ENCODE data around the gene PPP1CA.
"Not testable (repeated sequence)": the region's sequence is repeated elsewhere in the genome, so short reads cannot be mapped to it uniquely, and the experiment has no call there.

PPP1CA gene

GRCh38 chr11:67428052-67429001, 26.7 kb upstream of the PPP1CA start, which contains the start of gene RPS6KB2:
Gene RPS6KB2, plus strand, starts transcription at chr11:67428494. Its CDS starts 52 bp downstream, at chr11:67428546.
- ATAC-seq (ENCODE audit: low read depth): peak; percentile 91
- no peaks in the 10 kb centered on the region for H3K27me3 Mint-ChIP-seq
- H3K4me3 Mint-ChIP-seq: peak within 1 kb of the TSS; percentile 97
- peak within 1 kb of the TSS; percentile 95 for H3K27ac Mint-ChIP-seq
- peaks cover 21% of the 10 kb centered on the region for H3K4me1 Mint-ChIP-seq
- peaks cover 7% of the 10 kb centered on the region for H3K36me3 Mint-ChIP-seq
- DNase-seq (ENCODE audit: low spot score in 2 of 2): peak; percentile 98 to 100
- H3K9me3 Mint-ChIP-seq: no peaks in the 10 kb centered on the region

- ATAC-seq (ENCODE audit: low read depth); H3K27me3 Mint-ChIP-seq; DNase-seq (ENCODE audit: low spot score in 2 of 2); H3K27ac Mint-ChIP-seq; H3K36me3 Mint-ChIP-seq; H3K9me3 Mint-ChIP-seq: not testable (repeated sequence)
- Mint-ChIP-seq H3K4me3 (peak overlapping the region; percentile 97), H3K4me1 (peaks cover 22% of the 10 kb centered on the region)
These were observed 25.8 kb upstream of the PPP1CA start for GRCh38 chr11:67427364-67427859.

- peaks cover 1% of the 10 kb centered on the region for H3K36me3 Mint-ChIP-seq
- H3K27ac Mint-ChIP-seq: no peak overlapping the region
- ATAC-seq (ENCODE audit: low read depth) (no peak), DNase-seq (ENCODE audit: low spot score in 2 of 2) (no peak)
- H3K27me3 Mint-ChIP-seq: no peaks in the 10 kb centered on the region
- peaks cover 27% of the 10 kb centered on the region for H3K4me1 Mint-ChIP-seq
- no peaks in the 10 kb centered on the region for H3K9me3 Mint-ChIP-seq
- H3K4me3 Mint-ChIP-seq: no peak overlapping the region
These were observed 22.4 kb upstream of the PPP1CA start for GRCh38 chr11:67423891-67424613.

GRCh38 chr11:67423466-67423865, 21.8 kb upstream of the PPP1CA start:
- no peaks in the 10 kb centered on the region for H3K9me3 Mint-ChIP-seq
- ATAC-seq (ENCODE audit: low read depth) (no peak), DNase-seq (ENCODE audit: low spot score in 2 of 2) (no peak)
- peaks cover 23% of the 10 kb centered on the region for H3K4me1 Mint-ChIP-seq
- H3K4me3 Mint-ChIP-seq: no peak overlapping the region
- peaks cover 1% of the 10 kb centered on the region for H3K36me3 Mint-ChIP-seq
- no peaks in the 10 kb centered on the region for H3K27me3 Mint-ChIP-seq
- H3K27ac Mint-ChIP-seq: no peak overlapping the region

DNA sequence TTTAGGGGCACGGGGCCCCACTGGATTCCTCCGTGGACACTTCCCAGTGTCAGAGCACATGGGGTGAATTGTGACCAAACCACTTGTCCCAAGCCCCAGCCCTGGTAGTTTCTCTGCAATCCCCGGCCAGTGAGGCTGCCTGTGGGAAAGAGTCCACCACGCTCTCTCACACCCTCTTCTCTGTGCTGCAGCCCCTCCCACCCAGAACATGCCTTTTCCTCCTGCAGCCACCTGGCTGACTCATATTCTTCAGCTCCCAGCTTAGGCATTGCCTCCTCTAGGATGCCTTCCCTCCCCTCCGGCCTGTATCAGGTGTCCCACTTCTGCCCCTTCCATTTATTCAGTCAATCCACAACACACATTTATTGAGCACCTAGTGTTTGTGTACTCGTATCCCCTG, 21.2 kb upstream of the PPP1CA start:
- H3K9me3 Mint-ChIP-seq: no peaks in the 10 kb centered on the region
- H3K27me3 Mint-ChIP-seq: no peaks in the 10 kb centered on the region
- no peak for ATAC-seq (ENCODE audit: low read depth)
- peak overlapping the region; percentile 33 for H3K4me3 Mint-ChIP-seq
- DNase-seq (ENCODE audit: low spot score in 2 of 2): no peak
- peaks cover 27% of the 10 kb centered on the region for H3K4me1 Mint-ChIP-seq
- H3K36me3 Mint-ChIP-seq: peaks cover 1% of the 10 kb centered on the region
- H3K27ac Mint-ChIP-seq: no peak overlapping the region

GRCh38 chr11:67421430-67422031, 19.9 kb upstream of the PPP1CA start:
- ATAC-seq (ENCODE audit: low read depth) (no peak), DNase-seq (ENCODE audit: low spot score in 2 of 2) (no peak)
- Mint-ChIP-seq H3K4me1 (peaks cover 38% of the 10 kb centered on the region), H3K27me3 (no peaks in the 10 kb centered on the region), H3K27ac (peak overlapping the region; percentile 65), H3K9me3 (no peaks in the 10 kb centered on the region), H3K36me3 (peaks cover 1% of the 10 kb centered on the region), H3K4me3 (peak overlapping the region; percentile 87)

DNA sequence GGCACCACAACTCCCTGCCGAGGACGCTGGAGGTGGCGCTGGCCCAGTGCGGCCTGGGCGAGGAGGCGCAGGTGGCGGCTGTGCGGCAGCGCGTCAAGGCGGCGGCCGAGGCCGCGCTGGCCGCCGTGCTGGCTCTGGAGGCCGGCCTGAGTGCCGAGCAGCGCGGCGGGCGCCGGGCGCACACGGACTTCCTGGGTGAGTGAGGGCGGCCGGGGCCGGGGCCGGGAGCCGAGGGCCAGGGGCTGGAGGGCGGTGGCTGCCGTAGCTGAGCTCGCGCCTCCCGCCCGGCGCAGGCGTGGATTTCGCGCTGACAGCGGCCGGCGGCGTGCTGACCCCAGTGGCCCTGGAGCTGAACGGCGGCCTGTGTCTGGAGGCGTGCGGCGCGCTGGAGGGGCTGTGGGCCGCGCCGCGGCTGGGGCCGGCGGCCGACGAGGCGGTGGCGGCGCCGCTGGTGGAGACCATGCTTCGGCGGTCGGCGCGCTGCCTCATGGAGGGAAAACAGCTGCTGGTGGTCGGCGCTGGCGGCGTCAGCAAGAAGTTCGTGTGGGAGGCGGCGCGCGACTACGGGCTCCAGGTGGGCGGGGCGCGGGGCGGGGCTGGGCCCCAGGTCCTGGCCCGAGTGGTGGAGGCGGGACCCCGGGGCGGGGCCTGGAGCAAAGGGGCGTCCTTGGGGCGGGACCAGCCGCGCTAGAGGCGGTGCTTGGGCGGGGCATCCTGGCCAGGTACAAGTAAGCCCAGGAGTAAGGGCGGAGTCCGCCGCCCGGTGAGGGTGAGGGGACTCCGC, 19.2 kb upstream of the PPP1CA start:
- Mint-ChIP-seq H3K9me3 (no peaks in the 10 kb centered on the region), H3K4me1 (peaks cover 45% of the 10 kb centered on the region), H3K36me3 (peaks cover 1% of the 10 kb centered on the region), H3K27me3 (no peaks in the 10 kb centered on the region), H3K27ac (peak overlapping the region; percentile 78), H3K4me3 (peak overlapping the region; percentile 87)
- DNase-seq (ENCODE audit: low spot score in 2 of 2) (peak; percentile 98 to 99), ATAC-seq (ENCODE audit: low read depth) (peak; percentile 80)

GRCh38 chr11:67420147-67420645, 18.5 kb upstream of the PPP1CA start:
- H3K36me3 Mint-ChIP-seq: peaks cover 1% of the 10 kb centered on the region
- no peak for DNase-seq (ENCODE audit: low spot score in 2 of 2)
- H3K4me1 Mint-ChIP-seq: peaks cover 46% of the 10 kb centered on the region
- H3K27me3 Mint-ChIP-seq: no peaks in the 10 kb centered on the region
- H3K4me3 Mint-ChIP-seq: peak overlapping the region; percentile 87
- peak overlapping the region; percentile 78 for H3K27ac Mint-ChIP-seq
- no peak for ATAC-seq (ENCODE audit: low read depth)
- no peaks in the 10 kb centered on the region for H3K9me3 Mint-ChIP-seq

GRCh38 chr11:67419325-67420049, 17.8 kb upstream of the PPP1CA start:
- H3K4me3 Mint-ChIP-seq: peak overlapping the region; percentile 87
- no peak for ATAC-seq (ENCODE audit: low read depth)
- H3K4me1 Mint-ChIP-seq: peaks cover 44% of the 10 kb centered on the region
- H3K27me3 Mint-ChIP-seq: no peaks in the 10 kb centered on the region
- H3K9me3 Mint-ChIP-seq: no peaks in the 10 kb centered on the region
- no peak for DNase-seq (ENCODE audit: low spot score in 2 of 2)
- peak overlapping the region; percentile 78 for H3K27ac Mint-ChIP-seq
- H3K36me3 Mint-ChIP-seq: no peaks in the 10 kb centered on the region

DNA sequence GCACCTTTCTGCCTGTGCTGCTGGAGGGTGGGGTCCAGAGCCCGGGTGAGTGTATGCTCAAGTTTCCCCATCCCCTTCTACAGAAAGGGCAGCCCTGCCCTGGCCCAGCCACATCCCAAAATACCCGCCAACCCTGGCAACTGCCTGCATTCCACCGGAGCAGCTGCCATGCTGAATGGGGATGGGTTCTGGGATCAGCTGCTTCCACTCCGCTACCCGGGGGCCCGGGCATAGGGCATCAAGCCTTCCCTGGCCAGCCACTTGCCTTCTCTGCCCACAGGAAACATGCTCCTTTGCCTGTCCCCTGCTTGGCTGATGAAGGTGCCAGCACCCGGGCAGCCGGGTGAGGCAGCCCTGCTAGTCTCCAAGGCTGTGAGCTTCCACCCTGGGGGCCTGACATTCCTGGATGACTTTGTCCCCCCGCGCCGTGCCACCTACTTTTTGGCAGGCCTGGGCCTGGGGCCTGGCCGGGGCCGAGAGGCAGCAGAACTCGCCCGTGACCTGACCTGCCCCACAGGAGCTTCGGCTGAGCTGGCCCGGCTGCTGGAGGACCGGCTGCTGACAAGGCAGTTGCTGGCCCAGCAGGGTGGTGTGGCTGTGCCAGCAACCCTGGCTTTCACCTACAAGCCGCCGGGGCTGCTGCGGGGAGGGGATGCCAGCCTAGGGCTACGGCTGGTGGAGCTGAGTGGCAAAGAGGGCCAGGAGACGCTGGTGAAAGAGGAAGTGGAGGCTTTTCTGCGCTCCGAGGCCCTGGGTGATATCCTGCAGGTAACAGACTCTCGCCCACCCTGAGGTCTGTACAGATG, 17.0 kb upstream of the PPP1CA start:
- ATAC-seq (ENCODE audit: low read depth): peak; percentile 58

DNA sequence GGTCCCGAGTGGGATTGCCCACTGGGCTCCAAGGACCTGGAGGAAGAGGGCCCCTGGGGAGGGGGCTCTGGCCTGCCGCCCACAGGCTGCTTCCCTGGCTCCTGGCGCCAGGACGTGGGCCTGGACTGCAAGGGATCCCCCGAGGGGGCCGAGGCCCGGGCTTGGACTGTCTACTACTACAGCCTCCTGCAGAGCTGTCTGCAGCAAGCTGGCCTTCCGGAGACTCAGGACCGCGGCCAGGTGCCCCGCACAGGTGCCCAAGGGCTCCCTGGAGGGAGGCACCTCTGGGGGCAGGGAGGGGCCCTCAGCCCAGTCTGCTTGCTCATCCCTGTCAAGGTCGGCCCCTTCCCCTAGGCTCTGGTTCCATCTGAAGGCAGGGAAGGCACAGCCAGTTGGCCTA, 15.8 kb upstream of the PPP1CA start:
- no peaks in the 10 kb centered on the region for H3K9me3 Mint-ChIP-seq
- H3K27me3 Mint-ChIP-seq: no peaks in the 10 kb centered on the region
- H3K36me3 Mint-ChIP-seq: no peaks in the 10 kb centered on the region
- ATAC-seq (ENCODE audit: low read depth) (no peak), DNase-seq (ENCODE audit: low spot score in 2 of 2) (no peak)
- peaks cover 49% of the 10 kb centered on the region for H3K4me1 Mint-ChIP-seq
- H3K27ac Mint-ChIP-seq: peak overlapping the region; percentile 78
- peak overlapping the region; percentile 87 for H3K4me3 Mint-ChIP-seq

More for the DNA sequence above, 17.0 kb upstream of the PPP1CA start:
- Mint-ChIP-seq H3K27me3 (no peaks in the 10 kb centered on the region), H3K9me3 (no peaks in the 10 kb centered on the region), H3K4me1 (peaks cover 43% of the 10 kb centered on the region), H3K4me3 (peak overlapping the region; percentile 87), H3K36me3 (no peaks in the 10 kb centered on the region), H3K27ac (peak overlapping the region; percentile 78)
- DNase-seq (ENCODE audit: low spot score in 2 of 2): peak; percentile 70 to 74
